Prostate gland (tissue), 2 donors: ENCODE data around the gene RIBC1.

Experiments used
- POLR2A ChIP-seq: fragments of 450-650 bp; IDR thresholded peaks from one replicate; pipeline ENCODE4 v1.6.1; 2016; ENCODE audit warnings: antibody characterized with exemption, mild to moderate bottlenecking
- POLR2AphosphoS5 ChIP-seq: sonication (generic); formaldehyde crosslinking; IDR thresholded peaks from one replicate; pipeline ENCODE4 v1.6.1; 2017; ENCODE audit warnings: antibody characterized with exemption
- TF ChIP-seq, protein P1 (sequence below), 4 experiments: fragments of 200-600 bp in 2 of 4; fragments of 450-650 bp in 2 of 4; sonication (generic) in 2 of 4; IDR thresholded peaks; 1 replicate in 3 of 4; 2 replicates in 1 of 4; pipeline ENCODE4 v1.5.1; 2016 to 2019; ENCODE audit warnings: antibody characterized with exemption in 4 of 4, mild to moderate bottlenecking in 2 of 4, moderate library complexity in 2 of 4

DNA sequence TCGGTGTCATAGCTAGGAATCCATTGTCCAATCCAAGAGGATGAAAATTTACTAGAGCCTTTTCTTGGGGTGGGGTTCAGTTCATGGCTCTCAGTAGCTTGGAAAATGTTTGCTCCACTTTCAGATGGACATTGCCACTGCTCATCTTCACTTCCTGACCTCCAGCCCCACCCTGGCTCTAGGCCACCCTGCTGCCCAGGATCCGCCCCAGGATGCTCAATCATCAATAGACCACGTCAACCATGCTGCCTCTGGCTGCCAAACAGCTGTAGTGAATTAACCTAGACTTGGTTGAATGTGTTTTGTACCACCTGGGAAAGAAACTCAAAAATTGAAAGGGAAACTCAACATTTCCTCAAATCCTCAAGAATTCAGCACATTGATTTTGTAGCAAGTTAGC lies 48.7 kb downstream of the RIBC1 start:
- TF ChIP-seq, protein P1, sequence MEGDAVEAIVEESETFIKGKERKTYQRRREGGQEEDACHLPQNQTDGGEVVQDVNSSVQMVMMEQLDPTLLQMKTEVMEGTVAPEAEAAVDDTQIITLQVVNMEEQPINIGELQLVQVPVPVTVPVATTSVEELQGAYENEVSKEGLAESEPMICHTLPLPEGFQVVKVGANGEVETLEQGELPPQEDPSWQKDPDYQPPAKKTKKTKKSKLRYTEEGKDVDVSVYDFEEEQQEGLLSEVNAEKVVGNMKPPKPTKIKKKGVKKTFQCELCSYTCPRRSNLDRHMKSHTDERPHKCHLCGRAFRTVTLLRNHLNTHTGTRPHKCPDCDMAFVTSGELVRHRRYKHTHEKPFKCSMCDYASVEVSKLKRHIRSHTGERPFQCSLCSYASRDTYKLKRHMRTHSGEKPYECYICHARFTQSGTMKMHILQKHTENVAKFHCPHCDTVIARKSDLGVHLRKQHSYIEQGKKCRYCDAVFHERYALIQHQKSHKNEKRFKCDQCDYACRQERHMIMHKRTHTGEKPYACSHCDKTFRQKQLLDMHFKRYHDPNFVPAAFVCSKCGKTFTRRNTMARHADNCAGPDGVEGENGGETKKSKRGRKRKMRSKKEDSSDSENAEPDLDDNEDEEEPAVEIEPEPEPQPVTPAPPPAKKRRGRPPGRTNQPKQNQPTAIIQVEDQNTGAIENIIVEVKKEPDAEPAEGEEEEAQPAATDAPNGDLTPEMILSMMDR (IDR thresholded peaks at IDR 0.05) = no peak
- no peak for TF ChIP-seq POLR2A
- no peak for TF ChIP-seq POLR2AphosphoS5
